C4-2B (cell line): ENCODE measurements around the gene TBC1D4.

Source experiments
- H3K27ac ChIP-seq: fragments of 450-650 bp; 2 replicates; pipeline ENCODE4 v1.5.1; 2017
- ZFX ChIP-seq: fragments of 450-650 bp; IDR thresholded peaks from 2 replicates; pipeline ENCODE4 v1.6.1; 2017
- TF ChIP-seq, protein P1 (sequence below): fragments of 450-650 bp; conservative IDR thresholded peaks from 2 replicates; pipeline ENCODE4 v1.5.1; 2017; ENCODE audit warnings: mild to moderate bottlenecking

TBC1D4 gene

DNA sequence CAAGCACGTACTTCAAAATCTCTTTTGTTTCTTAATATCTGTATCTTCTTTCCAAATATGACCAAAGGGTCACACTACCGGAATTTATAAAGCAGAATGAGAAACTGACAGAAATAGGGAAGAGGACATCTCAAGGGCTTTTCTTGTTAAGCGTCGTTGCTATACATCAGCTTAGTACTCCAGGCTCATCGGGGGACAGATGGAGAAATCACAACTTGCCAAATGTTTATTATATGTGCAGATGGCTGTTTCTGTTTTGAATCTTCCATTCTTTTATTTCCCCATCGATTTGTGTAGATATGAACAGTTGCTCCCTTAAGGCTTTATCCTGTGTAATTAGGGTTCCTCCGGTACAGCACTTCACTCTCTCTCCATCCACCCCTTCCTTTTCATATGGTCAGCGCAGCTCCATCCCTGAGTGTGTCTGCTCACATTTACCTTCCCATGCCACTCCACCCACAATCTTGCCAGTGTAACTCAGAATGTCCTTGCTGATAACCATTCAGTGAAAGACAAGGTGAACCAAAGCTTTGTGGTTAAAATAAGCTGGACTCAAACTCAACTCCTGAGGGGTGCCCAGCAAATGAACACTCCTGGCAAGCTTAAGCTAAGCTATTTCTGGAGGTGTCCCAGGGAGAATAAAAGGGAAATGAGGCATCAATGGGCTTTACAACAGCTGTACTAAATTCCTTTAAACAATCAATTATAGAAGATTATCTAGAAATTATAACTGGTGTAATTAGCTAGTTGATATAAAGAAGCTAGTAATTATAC is 51.3 kb downstream of the TBC1D4 start:
- H3K27ac ChIP-seq, result no peak overlapping the region
- TF ChIP-seq ZFX, result no peak
- TF ChIP-seq, protein P1, sequence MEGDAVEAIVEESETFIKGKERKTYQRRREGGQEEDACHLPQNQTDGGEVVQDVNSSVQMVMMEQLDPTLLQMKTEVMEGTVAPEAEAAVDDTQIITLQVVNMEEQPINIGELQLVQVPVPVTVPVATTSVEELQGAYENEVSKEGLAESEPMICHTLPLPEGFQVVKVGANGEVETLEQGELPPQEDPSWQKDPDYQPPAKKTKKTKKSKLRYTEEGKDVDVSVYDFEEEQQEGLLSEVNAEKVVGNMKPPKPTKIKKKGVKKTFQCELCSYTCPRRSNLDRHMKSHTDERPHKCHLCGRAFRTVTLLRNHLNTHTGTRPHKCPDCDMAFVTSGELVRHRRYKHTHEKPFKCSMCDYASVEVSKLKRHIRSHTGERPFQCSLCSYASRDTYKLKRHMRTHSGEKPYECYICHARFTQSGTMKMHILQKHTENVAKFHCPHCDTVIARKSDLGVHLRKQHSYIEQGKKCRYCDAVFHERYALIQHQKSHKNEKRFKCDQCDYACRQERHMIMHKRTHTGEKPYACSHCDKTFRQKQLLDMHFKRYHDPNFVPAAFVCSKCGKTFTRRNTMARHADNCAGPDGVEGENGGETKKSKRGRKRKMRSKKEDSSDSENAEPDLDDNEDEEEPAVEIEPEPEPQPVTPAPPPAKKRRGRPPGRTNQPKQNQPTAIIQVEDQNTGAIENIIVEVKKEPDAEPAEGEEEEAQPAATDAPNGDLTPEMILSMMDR, result no peak

DNA sequence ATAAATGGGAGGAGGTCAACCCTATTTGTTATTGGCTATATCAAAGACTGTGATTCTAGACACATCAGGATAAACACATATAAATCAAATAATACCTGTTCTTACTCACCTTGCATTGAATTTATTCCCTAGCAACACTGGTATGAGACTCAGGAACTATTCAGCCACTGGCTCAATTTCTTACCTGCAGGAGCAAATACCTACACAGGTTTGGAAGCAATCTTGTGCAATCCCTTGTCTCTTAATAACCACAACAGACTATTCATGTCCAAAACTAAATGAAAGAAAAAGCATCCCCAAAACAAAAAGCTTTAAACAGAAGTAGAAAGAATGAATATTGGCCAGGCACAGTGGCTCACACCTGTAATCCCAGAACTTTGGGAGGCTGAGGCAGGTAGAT is 55.5 kb downstream of the TBC1D4 start:
- H3K27ac ChIP-seq, result no peak overlapping the region
- TF ChIP-seq, protein P1, result no peak
- TF ChIP-seq ZFX, result no peak

DNA sequence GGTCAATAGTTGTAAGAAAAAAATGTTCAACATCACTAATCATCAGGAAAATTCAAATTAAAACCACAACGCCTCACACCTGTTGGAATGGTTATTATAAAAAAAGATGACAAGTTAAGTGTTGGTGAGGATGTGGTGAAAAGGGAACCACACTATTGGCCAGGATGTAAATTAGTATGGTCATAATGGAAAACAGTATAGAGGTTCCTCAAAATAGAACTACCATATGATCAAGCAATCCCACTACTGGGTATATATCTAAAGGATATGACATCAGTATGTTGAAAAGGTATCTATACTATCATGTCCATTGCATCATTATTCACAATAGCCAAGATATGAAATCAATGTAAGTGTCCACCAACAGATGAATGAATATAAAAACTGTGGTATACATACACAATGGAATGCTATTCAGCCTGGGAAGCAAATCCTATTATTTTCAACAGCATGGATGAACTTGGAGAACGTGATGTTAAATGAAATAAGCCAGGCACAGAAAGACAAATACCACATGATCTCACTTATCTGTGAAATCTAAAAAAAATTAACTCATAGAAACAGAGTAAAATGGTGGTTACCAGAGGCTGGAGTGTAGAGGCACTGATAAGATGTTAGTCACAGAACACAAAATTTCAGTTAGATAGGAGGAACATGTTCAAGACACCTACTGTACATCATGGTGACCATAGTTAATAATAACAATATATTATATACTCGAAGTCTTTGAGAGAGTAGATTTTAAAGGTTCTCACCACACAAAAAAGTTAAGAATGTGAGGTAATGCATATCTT is 56.6 kb downstream of the TBC1D4 start:
- TF ChIP-seq, protein P1, result no peak
- TF ChIP-seq ZFX, result no peak
- no peak overlapping the region for H3K27ac ChIP-seq

DNA sequence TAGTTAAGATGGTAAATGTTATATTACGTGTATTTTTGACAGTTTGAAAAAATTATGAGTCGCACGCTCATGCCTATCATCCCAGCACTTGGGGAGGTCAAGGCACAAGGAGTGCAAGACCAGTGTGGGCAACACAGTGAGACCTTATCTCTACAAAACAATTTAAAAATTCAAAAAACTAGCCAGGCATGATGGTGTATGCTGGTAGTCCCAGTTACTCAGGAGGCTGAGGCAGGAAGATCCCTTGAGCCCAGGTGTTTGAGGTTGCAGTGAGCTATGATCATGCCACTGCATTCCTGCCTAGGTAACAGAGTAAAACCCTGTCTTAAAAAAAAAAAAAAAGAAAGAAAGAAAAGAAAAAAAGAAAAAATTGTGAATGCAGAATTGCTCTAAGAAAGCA is 58.0 kb downstream of the TBC1D4 start:
- TF ChIP-seq ZFX, result no peak
- TF ChIP-seq, protein P1, result no peak
- H3K27ac ChIP-seq, result no peak overlapping the region

DNA sequence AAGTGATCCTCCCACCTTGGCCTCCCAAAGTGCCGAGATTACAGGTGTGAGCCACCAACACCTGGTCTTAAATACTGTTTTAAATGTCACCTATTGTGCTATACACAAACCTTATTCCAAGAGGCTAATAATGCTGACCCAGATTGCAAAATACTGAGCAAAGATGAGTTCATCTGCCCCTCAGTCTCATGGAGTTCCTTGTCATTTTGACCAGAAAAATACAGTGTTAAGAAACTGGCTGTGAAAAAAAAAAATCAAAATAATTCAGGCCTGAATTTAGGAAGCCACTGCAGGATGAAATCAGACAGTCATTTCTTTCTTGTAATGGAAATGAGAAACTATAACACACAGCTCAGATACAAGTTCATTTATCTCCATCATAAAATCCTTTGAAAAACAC is 59.9 kb downstream of the TBC1D4 start:
- no peak overlapping the region for H3K27ac ChIP-seq
- TF ChIP-seq, protein P1, result no peak
- no peak for TF ChIP-seq ZFX

DNA sequence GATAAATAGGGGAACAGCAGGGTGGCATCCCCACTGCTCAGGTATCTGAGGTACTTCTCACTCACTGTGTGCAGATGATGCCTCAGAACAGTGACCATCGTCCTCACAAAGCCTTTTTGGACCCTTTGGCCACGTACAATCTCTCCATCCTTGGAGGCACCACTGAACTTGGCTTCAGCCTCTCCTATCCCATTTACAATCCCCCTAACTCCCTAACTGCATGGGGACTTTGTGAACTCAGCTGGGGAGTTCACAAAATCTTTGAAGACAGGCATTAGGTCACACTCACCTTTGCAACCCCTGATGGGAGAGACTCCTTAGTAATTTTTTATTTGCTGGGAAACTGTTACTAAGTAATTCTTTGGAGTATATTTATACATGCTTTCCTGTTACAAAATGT is 60.8 kb downstream of the TBC1D4 start:
- TF ChIP-seq, protein P1, result no peak
- TF ChIP-seq ZFX, result no peak
- no peak overlapping the region for H3K27ac ChIP-seq

DNA sequence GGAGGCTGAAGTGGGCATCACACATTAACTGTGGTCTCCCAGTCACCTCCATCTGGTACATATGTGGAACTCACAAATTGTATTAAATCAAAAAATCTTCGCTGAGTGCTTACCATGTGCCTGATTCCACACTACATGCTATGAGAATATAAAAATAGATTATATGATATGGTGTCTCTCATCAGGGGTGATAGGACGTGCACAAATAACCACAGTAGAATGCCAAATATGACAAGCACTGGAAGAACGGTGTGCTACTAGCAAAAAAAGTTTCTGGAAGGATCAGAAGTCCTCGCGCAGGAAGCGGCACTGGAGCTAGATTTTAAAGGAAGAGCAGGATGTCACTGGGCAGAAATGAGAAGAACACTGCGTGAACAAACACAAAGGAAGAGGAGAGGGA is 62.3 kb downstream of the TBC1D4 start:
- H3K27ac ChIP-seq, result no peak overlapping the region
- TF ChIP-seq ZFX, result no peak
- TF ChIP-seq, protein P1, result no peak
